CD4-positive, alpha-beta T cell treated with Interleukin-12 subunit alpha and Interleukin-12 subunit beta, for 1 hour (primary cell): ENCODE measurements around the gene C16orf87.
"Not testable (repeated sequence)": the region's sequence is repeated elsewhere in the genome, so short reads cannot be mapped to it uniquely, and the experiment has no call there.

Experiments used
- DNase-seq: peaks from one replicate; pipeline ENCODE4 v3.0.0-alpha.2; 2020

The C16orf87 gene, protein sequence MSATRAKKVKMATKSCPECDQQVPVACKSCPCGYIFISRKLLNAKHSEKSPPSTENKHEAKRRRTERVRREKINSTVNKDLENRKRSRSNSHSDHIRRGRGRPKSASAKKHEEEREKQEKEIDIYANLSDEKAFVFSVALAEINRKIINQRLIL

GRCh38 chr16:46830902-46831647, at the start of gene C16orf87:
Gene C16orf87 (minus strand): TSS chr16:46831180. CDS start chr16:46831149, 31 bp downstream.
- peak; percentile 92 for DNase-seq

- DNase-seq: no peak
Measured at GRCh38 chr16:46875243-46875642, 44.3 kb upstream of the C16orf87 start.

DNA sequence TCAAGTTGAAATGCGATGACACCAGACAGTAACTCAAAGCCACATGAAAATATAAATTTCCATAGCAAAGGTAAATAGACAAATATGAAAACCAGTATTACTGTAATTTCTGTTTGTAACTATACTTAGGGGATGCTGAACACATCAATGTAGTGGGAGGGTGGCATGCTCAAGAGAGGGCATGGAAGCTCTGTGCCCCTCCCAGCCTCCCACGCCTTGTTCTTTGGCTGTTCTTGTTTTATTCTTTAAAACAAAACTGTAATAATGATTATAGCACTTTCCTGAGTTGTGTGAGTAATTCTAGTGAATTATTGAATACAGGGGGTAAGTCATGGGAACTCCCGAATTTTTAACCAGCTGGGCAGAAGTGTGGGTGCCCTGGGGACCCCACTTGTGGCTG, 42.2 kb upstream of the C16orf87 start:
- no peak for DNase-seq

DNA sequence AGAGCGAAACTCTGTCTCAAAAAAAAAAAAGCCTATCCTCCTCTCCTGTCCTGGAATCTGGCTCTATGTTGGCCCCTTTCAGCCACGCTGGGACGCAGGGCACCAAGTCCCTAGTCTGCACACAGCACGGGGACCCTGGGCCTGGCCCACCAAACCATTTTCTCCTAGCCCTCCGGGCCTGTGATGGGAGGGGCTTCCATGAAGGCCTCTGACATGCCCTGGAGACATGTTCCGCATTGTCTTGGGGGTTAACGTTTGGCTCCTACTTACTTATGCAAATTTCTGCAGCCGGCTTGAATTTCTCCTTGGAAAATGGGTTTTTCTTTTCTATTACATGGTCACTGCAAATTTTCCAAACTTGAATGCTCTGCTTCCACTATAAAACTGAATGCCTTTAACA, 40.6 kb upstream of the C16orf87 start:
- no peak for DNase-seq

GRCh38 chr16:46868891-46869290, 37.9 kb upstream of the C16orf87 start:
- DNase-seq: not testable (repeated sequence)

DNA sequence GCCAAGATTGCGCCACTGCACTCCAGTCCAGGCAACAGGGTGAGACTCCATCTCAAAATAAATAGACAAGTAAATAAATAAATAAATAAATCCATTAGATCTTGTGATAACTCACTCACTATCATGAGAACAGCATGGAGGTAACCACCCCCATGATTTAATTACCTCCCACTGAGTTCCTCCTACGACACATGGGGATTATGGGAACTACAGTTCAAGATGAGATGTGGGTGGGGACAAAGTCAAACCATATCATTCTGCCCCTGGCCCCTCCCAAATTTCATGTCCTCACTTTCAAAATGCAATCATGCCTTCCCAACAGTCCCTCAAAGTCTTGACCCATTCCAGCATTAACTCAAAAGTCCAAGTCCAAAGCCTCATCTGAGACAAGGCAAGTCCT, 36.5 kb upstream of the C16orf87 start:
- DNase-seq: not testable (repeated sequence)

GRCh38 chr16:46866286-46866685, 35.3 kb upstream of the C16orf87 start:
- no peak for DNase-seq

- DNase-seq: no peak
Measured at GRCh38 chr16:46862555-46863447, 31.8 kb upstream of the C16orf87 start.

DNA sequence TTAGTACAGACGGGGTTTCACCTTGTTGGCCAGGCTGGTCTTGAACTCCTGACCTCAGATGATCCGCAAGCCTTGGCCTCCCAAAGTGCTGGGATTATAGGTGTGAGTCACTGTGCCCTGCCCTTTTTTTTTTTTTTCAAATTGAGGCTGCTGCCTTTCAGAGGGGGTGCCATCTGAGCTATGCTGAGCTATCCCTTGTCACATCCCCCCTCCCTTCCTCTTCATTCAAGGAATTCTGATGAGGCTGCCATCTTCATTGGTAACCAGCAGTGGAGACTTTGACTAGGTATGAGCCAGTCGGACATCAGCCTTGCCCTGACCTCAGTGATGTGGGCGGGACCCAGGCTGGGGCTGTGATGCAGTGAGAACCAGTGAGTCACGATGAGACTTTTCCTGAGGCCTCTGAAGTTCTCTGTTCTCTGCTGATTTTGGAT, 28.8 kb upstream of the C16orf87 start:
- DNase-seq: no peak

DNA sequence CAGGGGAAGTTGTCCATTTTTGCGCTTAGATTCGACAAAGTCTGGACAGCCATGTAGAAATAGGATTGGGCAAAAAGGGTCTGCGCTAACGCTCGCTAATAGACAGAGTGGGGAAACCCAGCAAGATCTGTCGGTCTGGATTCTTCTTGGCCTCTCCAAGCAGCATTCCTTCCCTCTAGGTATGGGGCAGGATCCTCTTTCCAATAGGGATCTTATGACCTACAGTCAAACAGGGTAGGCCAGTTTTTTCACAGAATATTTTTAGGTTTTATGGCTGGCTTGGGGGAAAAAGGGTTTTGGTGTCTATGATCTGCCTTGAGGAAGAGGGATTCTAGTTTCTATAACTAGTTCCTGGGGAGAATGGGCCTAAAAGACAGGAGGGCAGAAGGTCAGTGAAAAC, 27.2 kb upstream of the C16orf87 start:
- DNase-seq: no peak

- no peak for DNase-seq
Measured at GRCh38 chr16:46857368-46857945, 26.5 kb upstream of the C16orf87 start.

DNA sequence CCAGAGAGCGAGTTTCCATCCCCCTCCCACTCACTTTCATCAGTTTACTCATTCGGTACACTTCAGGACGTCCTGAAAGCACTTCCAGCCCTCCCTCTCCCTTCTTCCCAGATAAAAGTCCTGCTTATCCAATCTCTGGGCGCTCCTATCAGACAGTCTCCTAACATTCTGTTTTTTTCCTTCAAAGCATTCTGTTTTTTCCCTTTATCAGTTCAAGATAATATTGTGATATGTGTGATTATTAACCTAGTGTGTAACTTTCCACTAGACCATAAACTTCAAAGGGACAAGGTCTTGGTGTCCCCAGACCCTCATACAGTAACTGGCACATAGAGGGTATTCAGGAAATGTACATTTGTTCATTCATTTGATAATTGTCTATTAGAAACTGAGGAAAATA, 24.4 kb upstream of the C16orf87 start:
- no peak for DNase-seq

GRCh38 chr16:46854846-46855245, 23.9 kb upstream of the C16orf87 start:
- no peak for DNase-seq

GRCh38 chr16:46853713-46854443, 22.9 kb upstream of the C16orf87 start:
- DNase-seq: peak; percentile 54

DNA sequence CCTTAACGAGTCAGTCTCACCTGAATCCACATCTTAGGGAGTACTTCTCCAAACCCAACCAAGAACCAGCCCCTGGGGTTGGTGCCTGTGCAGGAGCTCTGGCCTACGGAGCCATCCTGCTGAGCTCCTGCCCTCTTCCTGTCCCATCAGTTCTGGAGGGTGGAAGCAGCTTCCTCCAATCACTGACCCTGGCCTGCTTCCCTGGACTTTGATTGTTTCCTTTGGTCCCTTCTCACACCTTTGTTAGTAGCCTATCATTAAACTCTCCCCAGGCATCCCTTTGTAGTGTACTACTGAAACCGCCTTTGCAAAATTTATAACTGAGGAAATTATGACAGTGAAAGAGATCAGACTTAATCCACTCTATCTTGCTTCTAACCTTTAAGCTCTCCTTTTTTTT, 21.1 kb upstream of the C16orf87 start:
- DNase-seq: no peak

GRCh38 chr16:46850619-46851555, 19.9 kb upstream of the C16orf87 start:
- no peak for DNase-seq

DNA sequence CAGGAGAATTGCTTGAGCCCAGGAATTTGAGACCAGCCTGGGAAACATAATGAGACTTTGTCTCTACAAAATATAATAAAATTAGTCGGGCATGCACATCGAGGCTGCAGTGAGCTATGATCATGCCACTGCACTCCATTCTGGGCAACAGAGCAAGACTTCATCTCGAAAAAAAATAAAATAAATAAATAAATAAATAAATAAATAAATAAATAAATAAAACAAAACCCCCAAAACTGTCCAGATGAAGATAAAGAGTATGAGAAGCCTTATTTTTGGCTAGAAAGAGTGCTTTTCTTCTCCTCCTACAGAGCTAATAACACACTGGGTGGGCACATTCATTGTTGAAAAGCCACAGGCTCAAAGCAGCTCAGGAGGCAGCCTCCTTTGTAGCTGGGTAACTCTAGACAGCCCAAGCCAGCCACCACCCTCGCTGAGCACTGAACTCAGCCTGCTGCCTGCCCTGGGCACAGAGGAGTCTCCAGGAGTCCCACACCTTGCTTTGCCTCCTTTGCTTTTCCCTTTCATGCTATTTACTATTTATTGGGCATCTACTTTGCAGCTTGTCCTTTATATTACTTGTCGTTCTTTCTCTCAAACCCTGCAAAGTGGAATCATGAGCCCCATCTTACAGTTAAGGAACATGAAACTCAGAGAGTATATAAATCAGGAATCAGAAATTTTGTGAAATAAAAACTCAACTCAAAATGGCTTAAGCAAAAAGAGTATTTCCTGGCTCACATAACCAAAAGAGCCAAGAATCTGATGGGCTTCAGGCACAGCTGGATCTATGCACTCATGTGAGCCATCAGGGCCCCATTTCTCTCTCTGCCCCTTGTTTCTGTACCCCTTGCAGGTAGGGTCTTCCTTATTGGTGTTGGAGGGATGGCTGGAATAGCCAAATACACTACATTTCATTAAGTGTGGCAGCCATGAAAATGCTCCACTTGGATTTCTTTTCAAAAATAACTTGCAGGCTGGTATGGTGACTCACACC, 18.1 kb upstream of the C16orf87 start:
- DNase-seq: no peak

- no peak for DNase-seq
Measured at GRCh38 chr16:46845952-46846351, 15.0 kb upstream of the C16orf87 start.

DNA sequence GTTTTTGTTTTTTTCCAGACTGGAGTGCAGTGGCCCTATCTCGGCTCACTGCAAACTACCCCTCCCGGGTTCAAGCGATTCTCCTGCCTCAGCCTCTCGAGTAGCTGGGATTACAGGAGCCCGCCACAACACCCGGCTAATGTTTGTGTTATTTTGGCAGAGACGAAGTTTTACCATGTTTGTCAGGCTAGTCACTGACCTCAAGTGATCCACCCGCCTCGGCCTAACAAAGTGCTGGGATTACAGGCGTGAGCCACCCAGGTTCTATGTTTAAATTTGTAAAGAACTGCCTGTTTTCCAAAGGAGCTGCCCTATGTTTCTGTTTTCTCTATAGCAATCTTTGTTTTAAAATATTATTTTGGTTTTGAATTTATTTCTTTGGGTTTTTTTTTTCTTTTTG, 13.8 kb upstream of the C16orf87 start:
- DNase-seq: no peak
